Tibial nerve (tissue), 3 donors: ENCODE measurements around the gene FRMD4B.

ENCODE experiments used
- POLR2A ChIP-seq, 2 donors: fragments of 450-650 bp; IDR thresholded peaks; one replicate each; pipeline ENCODE4 v1.6.1; 2017; ENCODE audit warnings: antibody characterized with exemption in 2 of 2, mild to moderate bottlenecking in 2 of 2, moderate library complexity in 2 of 2
- TF ChIP-seq, protein P1 (sequence below), 5 experiments: fragments of 200-600 bp in 3 of 5; fragments of 450-650 bp in 2 of 5; sonication (generic) in 3 of 5; IDR thresholded peaks; one replicate each; pipeline ENCODE4 v1.5.1; 2016 to 2019; ENCODE audit warnings: antibody characterized with exemption in 5 of 5, mild to moderate bottlenecking in 3 of 5, moderate library complexity in 2 of 5

DNA sequence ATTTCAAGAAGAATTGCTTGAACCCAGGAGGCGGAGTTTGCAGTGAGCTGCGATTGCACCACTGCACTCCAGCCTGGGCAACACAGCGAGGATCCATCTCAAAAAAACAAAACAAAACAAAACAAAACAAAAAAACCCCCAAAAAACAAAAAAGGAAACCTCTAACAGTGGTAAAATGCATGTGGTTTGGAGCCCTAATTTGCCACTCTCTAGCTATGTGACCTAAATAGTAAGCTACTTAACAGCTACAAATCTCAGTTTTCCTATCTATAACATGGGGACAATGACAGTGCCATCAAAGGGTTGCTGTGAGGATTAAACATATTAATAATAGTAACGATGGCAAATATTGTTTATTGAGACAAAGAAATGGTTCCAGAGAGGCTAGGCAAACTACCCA lies 144.1 kb downstream of the FRMD4B start:
- TF ChIP-seq, protein P1, sequence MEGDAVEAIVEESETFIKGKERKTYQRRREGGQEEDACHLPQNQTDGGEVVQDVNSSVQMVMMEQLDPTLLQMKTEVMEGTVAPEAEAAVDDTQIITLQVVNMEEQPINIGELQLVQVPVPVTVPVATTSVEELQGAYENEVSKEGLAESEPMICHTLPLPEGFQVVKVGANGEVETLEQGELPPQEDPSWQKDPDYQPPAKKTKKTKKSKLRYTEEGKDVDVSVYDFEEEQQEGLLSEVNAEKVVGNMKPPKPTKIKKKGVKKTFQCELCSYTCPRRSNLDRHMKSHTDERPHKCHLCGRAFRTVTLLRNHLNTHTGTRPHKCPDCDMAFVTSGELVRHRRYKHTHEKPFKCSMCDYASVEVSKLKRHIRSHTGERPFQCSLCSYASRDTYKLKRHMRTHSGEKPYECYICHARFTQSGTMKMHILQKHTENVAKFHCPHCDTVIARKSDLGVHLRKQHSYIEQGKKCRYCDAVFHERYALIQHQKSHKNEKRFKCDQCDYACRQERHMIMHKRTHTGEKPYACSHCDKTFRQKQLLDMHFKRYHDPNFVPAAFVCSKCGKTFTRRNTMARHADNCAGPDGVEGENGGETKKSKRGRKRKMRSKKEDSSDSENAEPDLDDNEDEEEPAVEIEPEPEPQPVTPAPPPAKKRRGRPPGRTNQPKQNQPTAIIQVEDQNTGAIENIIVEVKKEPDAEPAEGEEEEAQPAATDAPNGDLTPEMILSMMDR (IDR thresholded peaks at IDR 0.05), result no peak
- no peak for TF ChIP-seq POLR2A (IDR thresholded peaks at IDR 0.05)
